HL-60 (cell line): ENCODE results near the gene PRMT9.

Experiments
- DNase-seq, 2 experiments: peaks; one replicate each; pipeline ENCODE4 v3.0.0-alpha.2; 2010 to 2020; ENCODE audit warnings: low read depth in 1 of 2, low spot score in 1 of 2
- H3K27ac ChIP-seq: fragments of 250-450 bp; sonication (Bioruptor Pico); replicated peaks from 2 replicates; pipeline ENCODE4 v1.5.1; 2020; ENCODE audit warnings: mild to moderate bottlenecking, moderate library complexity
- H3K27me3 ChIP-seq: fragments of 250-450 bp; sonication (Bioruptor Pico); 2 replicates; pipeline ENCODE4 v1.5.1; 2021; ENCODE audit warnings: mild to moderate bottlenecking, moderate library complexity; ENCODE audit not compliant: insufficient read depth, poor library complexity, severe bottlenecking
- H3K4me3 ChIP-seq: replicated peaks from 2 replicates; pipeline ENCODE4 v1.5.1; 2011; ENCODE audit warnings: mild to moderate bottlenecking, control low read depth, low read length; ENCODE audit not compliant: insufficient read depth
- CTCF ChIP-seq: IDR thresholded peaks from one replicate; pipeline ENCODE4 v1.5.1; 2011; ENCODE audit warnings: low read length, control low read depth, inconsistent platforms; ENCODE audit not compliant: insufficient read depth
- GABPA ChIP-seq: IDR thresholded peaks from 2 replicates; pipeline ENCODE4 v1.6.1; 2012; ENCODE audit warnings: low read depth
- POLR2AphosphoS5 ChIP-seq: IDR thresholded peaks from 2 replicates; pipeline ENCODE4 v1.6.1; 2012; ENCODE audit warnings: low read depth
- REST ChIP-seq: IDR thresholded peaks from 2 replicates; pipeline ENCODE4 v1.6.1; 2012; ENCODE audit warnings: low read depth; ENCODE audit not compliant: insufficient replicate concordance
- SPI1 ChIP-seq: IDR thresholded peaks from 2 replicates; pipeline ENCODE4 v1.6.1; 2012; ENCODE audit warnings: low read depth, mild to moderate bottlenecking, borderline replicate concordance

Gene PRMT9

GRCh38 chr4:147655639-147656038, 28.3 kb downstream of the PRMT9 start:
- H3K27me3 ChIP-seq = no peaks in the 10 kb centered on the region
- DNase-seq = no peak
- H3K4me3 ChIP-seq = no peak overlapping the region
- TF ChIP-seq GABPA = no peak
- no peak for TF ChIP-seq REST
- no peak for TF ChIP-seq SPI1
- TF ChIP-seq POLR2AphosphoS5 = no peak
- TF ChIP-seq CTCF = no peak
- H3K27ac ChIP-seq = no peak overlapping the region

GRCh38 chr4:147651563-147651962, 32.4 kb downstream of the PRMT9 start:
- no peak for TF ChIP-seq GABPA
- no peak for TF ChIP-seq CTCF
- no peak for TF ChIP-seq REST
- TF ChIP-seq POLR2AphosphoS5 = no peak
- TF ChIP-seq SPI1 = no peak
- DNase-seq = no peak
- no peak overlapping the region for H3K27ac ChIP-seq
- H3K4me3 ChIP-seq = no peak overlapping the region
- H3K27me3 ChIP-seq = no peaks in the 10 kb centered on the region

GRCh38 chr4:147648656-147649055, 35.3 kb downstream of the PRMT9 start:
- TF ChIP-seq POLR2AphosphoS5 (no peak), CTCF (no peak), SPI1 (no peak), GABPA (no peak), REST (no peak)
- no peaks in the 10 kb centered on the region for H3K27me3 ChIP-seq
- H3K27ac ChIP-seq = no peak overlapping the region
- H3K4me3 ChIP-seq = no peak overlapping the region
- no peak for DNase-seq
